RWPE2 (cell line): ENCODE results near the gene ARHGAP15.

Experiments
- ATAC-seq: fragments of 200-7000 bp; cut with Tn5 transposase; 3 replicates; pipeline ENCODE4 v1.9.1; 2021; ENCODE audit warnings: low read depth
- DNase-seq: peaks from one replicate; pipeline ENCODE4 v3.0.0-alpha.2; 2020; ENCODE audit warnings: low spot score
- H3K27ac ChIP-seq: fragments of 450-650 bp; 2 replicates; pipeline ENCODE4 v1.5.1; 2017; ENCODE audit warnings: mild to moderate bottlenecking; ENCODE audit not compliant: poor library complexity, severe bottlenecking
- H3K27me3 ChIP-seq: fragments of 250-450 bp; sonication (Bioruptor Pico); 2 replicates; pipeline ENCODE4 v1.5.1; 2021; ENCODE audit warnings: mild to moderate bottlenecking, moderate library complexity; ENCODE audit not compliant: insufficient read depth, poor library complexity, severe bottlenecking
- H3K36me3 ChIP-seq: fragments of 250-450 bp; sonication (Bioruptor Pico); 2 replicates; pipeline ENCODE4 v1.5.1; 2020; ENCODE audit warnings: low read depth, mild to moderate bottlenecking, moderate library complexity
- H3K4me1 ChIP-seq: fragments of 250-450 bp; sonication (Bioruptor Pico); 2 replicates; pipeline ENCODE4 v1.5.1; 2021; ENCODE audit warnings: mild to moderate bottlenecking, moderate library complexity; ENCODE audit not compliant: insufficient read depth, poor library complexity, severe bottlenecking
- H3K4me3 ChIP-seq: fragments of 250-450 bp; sonication (Bioruptor Pico); 2 replicates; pipeline ENCODE4 v1.5.1; 2021; ENCODE audit warnings: mild to moderate bottlenecking, moderate library complexity; ENCODE audit not compliant: severe bottlenecking
- H3K9me3 ChIP-seq: fragments of 250-450 bp; sonication (Bioruptor Pico); 2 replicates; pipeline ENCODE4 v1.5.1; 2021; ENCODE audit warnings: mild to moderate bottlenecking, moderate library complexity; ENCODE audit not compliant: severe bottlenecking
- TF ChIP-seq, protein P1 (sequence below): fragments of 450-650 bp; IDR thresholded peaks from one replicate; pipeline ENCODE4 v1.5.1; 2017; ENCODE audit warnings: mild to moderate bottlenecking, moderate library complexity; ENCODE audit not compliant: poor library complexity, severe bottlenecking

ARHGAP15 gene

DNA sequence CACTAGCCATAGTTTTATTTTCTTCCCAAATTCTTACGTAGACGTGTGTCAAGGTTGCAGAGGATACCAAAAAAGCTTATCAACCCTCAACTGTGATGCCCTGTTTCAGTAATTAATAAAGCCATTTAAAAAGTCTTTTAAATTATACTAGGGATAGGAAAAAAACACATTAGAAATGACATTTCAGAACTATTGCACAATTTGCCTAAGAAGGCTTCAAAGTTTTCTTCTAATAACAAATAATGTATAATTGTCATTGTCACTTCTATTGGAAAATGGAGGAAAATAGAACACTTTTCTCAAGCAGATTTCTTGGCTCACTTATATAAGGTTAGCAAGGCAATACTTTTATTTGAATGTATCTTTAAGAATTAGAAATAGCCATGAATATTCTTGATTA is 253.8 kb downstream of the ARHGAP15 start:
- H3K36me3 ChIP-seq = no peaks in the 10 kb centered on the region
- no peaks in the 10 kb centered on the region for H3K9me3 ChIP-seq
- ATAC-seq = no peak
- TF ChIP-seq, protein P1, sequence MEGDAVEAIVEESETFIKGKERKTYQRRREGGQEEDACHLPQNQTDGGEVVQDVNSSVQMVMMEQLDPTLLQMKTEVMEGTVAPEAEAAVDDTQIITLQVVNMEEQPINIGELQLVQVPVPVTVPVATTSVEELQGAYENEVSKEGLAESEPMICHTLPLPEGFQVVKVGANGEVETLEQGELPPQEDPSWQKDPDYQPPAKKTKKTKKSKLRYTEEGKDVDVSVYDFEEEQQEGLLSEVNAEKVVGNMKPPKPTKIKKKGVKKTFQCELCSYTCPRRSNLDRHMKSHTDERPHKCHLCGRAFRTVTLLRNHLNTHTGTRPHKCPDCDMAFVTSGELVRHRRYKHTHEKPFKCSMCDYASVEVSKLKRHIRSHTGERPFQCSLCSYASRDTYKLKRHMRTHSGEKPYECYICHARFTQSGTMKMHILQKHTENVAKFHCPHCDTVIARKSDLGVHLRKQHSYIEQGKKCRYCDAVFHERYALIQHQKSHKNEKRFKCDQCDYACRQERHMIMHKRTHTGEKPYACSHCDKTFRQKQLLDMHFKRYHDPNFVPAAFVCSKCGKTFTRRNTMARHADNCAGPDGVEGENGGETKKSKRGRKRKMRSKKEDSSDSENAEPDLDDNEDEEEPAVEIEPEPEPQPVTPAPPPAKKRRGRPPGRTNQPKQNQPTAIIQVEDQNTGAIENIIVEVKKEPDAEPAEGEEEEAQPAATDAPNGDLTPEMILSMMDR = no peak
- no peak for DNase-seq
- H3K4me3 ChIP-seq = no peak overlapping the region
- peaks cover 3% of the 10 kb centered on the region for H3K27me3 ChIP-seq
- H3K4me1 ChIP-seq = no peaks in the 10 kb centered on the region
- no peak overlapping the region for H3K27ac ChIP-seq

DNA sequence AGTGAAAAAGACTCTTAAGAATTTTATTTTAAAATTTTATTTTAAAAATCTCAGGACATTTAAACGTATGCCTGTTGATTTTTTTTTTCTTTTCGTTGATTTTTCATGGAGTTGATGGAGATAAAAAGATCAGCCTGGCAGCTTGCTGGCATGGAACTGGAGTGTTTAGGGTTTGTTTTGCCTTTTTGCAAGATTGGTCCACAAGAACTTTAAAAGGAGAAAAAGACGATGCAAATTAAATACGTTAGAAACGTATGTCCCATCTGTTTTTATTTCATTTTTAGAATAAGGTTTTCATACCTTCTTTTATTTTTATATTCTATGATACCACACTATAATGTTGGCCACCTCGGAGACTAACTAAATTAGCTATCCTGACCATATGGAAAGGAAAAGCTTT is 254.9 kb downstream of the ARHGAP15 start:
- Histone ChIP-seq H3K4me3 (no peak overlapping the region), H3K9me3 (no peaks in the 10 kb centered on the region), H3K36me3 (no peaks in the 10 kb centered on the region), H3K27ac (no peak overlapping the region), H3K4me1 (no peaks in the 10 kb centered on the region), H3K27me3 (peaks cover 3% of the 10 kb centered on the region)
- ATAC-seq (no peak), DNase-seq (no peak)
- TF ChIP-seq, protein P1 = no peak

DNA sequence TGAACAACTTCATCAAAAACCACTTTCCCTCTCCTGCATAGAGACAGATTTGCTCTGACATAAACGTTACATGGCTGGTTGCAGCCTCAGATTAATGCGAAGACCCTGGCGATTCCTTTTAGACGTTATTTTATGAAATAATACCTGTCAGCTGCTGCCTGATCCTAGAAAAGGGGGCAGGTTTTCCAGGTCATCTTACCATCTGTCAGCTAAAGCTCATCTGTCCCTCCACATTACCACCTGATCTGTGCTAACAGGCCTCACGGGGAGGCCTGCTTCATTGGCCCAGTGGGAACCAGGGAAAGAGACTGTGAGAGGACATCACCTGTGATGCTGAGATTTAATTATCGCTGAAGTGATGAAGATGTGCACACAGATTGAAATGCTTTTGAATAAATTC is 261.0 kb downstream of the ARHGAP15 start:
- Histone ChIP-seq H3K36me3 (no peaks in the 10 kb centered on the region), H3K9me3 (no peaks in the 10 kb centered on the region), H3K27ac (no peak overlapping the region), H3K4me3 (no peak overlapping the region), H3K27me3 (no peaks in the 10 kb centered on the region), H3K4me1 (no peaks in the 10 kb centered on the region)
- ATAC-seq (no peak), DNase-seq (no peak)
- TF ChIP-seq, protein P1 = no peak

DNA sequence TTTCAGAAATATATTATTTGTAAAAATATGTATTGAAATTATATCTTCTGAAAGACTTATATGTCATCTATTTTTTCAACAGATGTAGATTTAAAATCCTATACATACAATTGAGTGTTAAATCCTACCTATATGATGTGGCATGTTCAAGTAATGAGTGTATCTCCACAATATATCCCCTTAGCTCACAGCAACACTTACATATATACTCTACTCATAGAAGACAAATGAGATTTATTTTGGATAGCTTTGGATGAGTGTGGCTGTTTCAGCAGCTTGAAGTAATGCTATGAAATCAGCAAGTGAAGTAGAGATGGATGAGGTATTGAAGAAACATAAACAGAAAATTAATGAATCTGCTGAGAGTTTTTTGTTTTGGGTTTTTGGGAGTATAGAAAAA is 263.1 kb downstream of the ARHGAP15 start:
- Histone ChIP-seq H3K27ac (no peak overlapping the region), H3K4me1 (no peaks in the 10 kb centered on the region), H3K27me3 (no peaks in the 10 kb centered on the region), H3K4me3 (no peak overlapping the region), H3K9me3 (no peaks in the 10 kb centered on the region), H3K36me3 (no peaks in the 10 kb centered on the region)
- ATAC-seq (no peak), DNase-seq (no peak)
- TF ChIP-seq, protein P1 = no peak

DNA sequence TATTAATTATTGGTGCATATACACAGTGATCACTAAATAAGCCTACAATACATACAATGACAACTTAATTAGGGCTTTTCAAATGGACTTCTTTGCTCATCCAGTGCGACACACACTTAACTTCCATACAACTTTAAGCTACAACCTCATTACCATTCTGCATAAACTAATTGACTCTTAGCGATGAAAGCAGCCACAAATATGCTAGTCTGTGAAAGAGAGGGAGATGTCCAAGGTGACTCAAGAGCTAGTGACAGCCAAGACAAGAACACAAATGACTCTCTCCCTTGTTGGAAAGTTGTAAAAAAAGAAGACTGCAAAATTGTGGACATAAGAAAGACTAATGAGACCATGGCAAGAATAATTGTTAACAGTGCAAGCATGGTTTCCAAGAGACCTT is 264.8 kb downstream of the ARHGAP15 start:
- DNase-seq (no peak), ATAC-seq (no peak)
- Histone ChIP-seq H3K27me3 (no peaks in the 10 kb centered on the region), H3K4me1 (peaks cover 17% of the 10 kb centered on the region), H3K36me3 (no peaks in the 10 kb centered on the region), H3K27ac (no peak overlapping the region), H3K9me3 (no peaks in the 10 kb centered on the region), H3K4me3 (no peak overlapping the region)
- TF ChIP-seq, protein P1 = no peak
